Measurements from ENCODE around the gene TBCA.

DNA sequence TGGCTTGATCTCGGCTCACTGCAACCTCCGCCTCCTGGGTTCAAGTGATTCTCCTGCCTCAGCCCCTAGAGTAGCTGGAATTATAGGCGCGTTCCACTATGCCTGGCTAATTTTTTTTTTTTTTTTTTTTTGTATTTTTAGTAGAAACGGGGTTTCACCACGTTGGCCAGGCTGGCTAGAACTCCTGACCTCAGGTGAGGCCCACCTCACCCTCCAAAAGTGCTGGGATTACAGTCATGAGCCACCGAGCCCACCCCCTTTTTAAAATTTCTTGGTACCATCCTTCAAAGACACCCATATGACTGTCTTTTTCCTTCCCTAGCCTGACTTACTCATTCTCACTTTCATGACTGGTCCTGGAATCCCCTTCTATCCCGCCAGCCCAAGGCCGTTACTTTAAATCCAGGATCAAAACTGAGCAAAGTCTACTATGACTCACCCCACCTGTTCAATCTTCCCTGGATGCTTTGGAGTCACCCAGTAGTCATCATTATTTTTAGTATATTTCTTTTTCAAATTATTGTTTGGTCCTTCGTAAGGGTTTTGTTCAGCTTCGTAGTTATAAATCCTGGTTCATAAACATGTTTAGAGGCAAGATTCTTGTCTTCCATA is 1.2 kb upstream of the TBCA start:
- TF ChIP-seq CTCF (IDR thresholded peaks at IDR 0.05): no peak
- no peak for TF ChIP-seq POLR2A (IDR thresholded peaks at IDR 0.05)

All from heart left ventricle (tissue), 13 donors.